ENCODE data around the gene CBX8. TPM values are rescaled to one million over a fixed set of nuclear protein-coding genes. Genes with fewer than 3 reads are reported as not detected.

The CBX8 gene
- total RNA-seq, 1 donor from 2014 or later: 16.3 TPM

DNA sequence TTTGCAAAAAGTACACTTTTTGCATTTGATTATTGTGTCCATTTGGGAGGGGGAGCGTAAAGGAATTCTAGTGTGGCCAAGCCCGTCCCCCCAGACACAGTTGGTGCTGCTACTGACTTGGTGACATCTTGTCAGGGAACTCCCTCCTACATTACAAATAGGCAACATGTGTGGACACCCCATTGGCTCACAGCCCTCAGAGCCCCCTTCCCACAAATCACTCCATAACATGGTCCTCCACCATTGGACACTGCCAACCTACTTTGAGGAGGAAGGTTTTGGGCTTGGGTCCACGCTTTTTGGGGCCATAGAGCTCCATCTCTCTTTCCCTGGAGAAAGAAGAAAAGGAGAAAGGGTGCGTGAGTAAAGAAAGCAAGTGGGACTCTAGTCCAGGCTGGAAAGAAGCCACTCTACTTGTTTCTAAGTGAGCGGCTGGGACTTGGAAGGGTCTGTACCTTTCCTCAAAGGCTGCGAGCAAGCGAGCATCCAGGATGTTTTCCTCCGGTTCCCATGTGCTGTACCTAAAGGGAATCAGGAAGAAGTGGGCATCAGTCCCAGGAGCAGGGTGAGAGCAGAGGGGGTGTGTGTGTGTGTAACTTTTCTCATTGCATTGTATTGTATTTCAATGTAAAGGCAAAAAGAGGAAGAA lies 958 bp downstream of the CBX8 start:
- DNase-seq (ENCODE audit: low spot score in 2 of 2, unreplicated experiment in 2 of 2): no peak
- Mint-ChIP-seq H3K36me3 (no peaks in the 10 kb centered on the region), H3K4me1 (peaks cover 43% of the 10 kb centered on the region), H3K9me3 (no peaks in the 10 kb centered on the region), H3K27ac (peak overlapping the region; percentile 81), H3K27me3 (ENCODE audit: low read depth) (peaks cover 47% of the 10 kb centered on the region), H3K4me3 (peak overlapping the region; percentile 84)
- TF ChIP-seq, protein P1, sequence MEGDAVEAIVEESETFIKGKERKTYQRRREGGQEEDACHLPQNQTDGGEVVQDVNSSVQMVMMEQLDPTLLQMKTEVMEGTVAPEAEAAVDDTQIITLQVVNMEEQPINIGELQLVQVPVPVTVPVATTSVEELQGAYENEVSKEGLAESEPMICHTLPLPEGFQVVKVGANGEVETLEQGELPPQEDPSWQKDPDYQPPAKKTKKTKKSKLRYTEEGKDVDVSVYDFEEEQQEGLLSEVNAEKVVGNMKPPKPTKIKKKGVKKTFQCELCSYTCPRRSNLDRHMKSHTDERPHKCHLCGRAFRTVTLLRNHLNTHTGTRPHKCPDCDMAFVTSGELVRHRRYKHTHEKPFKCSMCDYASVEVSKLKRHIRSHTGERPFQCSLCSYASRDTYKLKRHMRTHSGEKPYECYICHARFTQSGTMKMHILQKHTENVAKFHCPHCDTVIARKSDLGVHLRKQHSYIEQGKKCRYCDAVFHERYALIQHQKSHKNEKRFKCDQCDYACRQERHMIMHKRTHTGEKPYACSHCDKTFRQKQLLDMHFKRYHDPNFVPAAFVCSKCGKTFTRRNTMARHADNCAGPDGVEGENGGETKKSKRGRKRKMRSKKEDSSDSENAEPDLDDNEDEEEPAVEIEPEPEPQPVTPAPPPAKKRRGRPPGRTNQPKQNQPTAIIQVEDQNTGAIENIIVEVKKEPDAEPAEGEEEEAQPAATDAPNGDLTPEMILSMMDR (IDR thresholded peaks at IDR 0.05; ENCODE audit: unreplicated experiment): no peak

DNA sequence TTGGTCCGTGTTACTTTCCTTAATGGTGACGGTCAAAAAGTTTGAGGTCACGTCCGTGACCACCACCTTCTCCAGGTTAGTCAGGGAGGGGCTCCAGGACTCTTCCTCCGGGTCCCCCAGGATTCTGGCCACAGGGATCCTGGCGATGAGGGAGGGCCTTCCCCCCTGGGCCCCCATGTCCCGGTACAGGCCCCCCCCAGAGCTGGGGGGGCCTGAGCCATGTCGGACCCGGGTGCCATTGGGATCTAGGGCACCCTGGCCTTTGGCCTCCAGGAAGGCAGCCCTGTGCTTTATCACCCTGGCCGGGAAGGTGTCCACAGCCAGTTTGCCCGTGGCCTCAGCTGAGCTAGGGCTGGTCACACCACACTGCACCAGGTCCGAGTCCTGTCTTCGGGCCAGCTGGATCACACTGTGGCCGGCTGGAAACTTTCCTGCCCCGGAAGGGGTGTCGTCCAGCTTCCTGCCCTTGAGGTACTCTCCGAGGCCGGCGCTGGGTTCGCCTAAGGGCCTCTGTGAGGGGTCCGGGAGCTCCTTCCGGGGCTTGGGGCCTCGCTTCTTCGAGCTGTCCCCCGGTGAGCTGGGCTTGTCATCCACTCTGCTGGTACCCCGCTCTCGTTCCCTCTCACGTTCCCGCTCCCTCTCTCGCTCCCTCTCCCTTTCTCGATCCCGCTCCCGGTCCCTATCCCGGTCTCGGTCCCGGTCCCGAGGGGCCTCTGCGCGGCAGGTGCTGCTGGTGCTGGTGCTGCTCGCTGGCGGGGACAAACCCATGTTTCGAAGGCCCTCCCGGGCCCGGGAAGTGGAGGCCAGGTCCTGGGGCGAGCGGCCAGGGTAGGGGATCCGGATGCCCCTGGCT lies 2.0 kb downstream of the CBX8 start:
- Mint-ChIP-seq H3K27ac (no peak overlapping the region), H3K36me3 (no peaks in the 10 kb centered on the region), H3K27me3 (ENCODE audit: low read depth) (peaks cover 47% of the 10 kb centered on the region), H3K9me3 (no peaks in the 10 kb centered on the region), H3K4me3 (no peak overlapping the region), H3K4me1 (peaks cover 39% of the 10 kb centered on the region)
- DNase-seq (ENCODE audit: low spot score in 2 of 2, unreplicated experiment in 2 of 2): no peak
- TF ChIP-seq, protein P1 (IDR thresholded peaks at IDR 0.05; ENCODE audit: unreplicated experiment): no peak

DNA sequence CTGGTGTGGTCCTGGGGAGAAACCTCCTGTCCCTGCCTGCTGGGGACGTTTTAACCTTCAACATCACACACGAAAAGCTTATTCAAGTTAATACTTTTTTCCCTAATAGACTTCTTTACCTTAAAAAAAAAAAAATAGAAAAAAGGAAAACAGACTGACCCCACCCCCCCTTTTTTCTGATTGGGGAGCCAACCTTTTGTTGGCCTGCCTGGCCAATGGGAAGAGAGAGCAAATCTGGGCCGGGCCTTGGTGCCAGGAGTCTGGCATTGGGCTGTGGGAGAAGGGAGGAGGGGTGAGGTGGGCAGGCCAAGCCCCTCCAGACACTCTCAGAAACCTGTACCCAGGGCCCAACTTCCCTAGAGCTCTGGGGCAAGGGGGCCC lies 3.0 kb downstream of the CBX8 start:
- peak in 1 of 2 experiments; percentile 46 for DNase-seq (ENCODE audit: low spot score in 2 of 2, unreplicated experiment in 2 of 2)
- no peaks in the 10 kb centered on the region for H3K9me3 Mint-ChIP-seq
- H3K4me3 Mint-ChIP-seq: peak overlapping the region; percentile 63
- peaks cover 44% of the 10 kb centered on the region for H3K27me3 Mint-ChIP-seq (ENCODE audit: low read depth)
- H3K27ac Mint-ChIP-seq: peak overlapping the region; percentile 91
- H3K36me3 Mint-ChIP-seq: no peaks in the 10 kb centered on the region
- TF ChIP-seq, protein P1 (IDR thresholded peaks at IDR 0.05; ENCODE audit: unreplicated experiment): no peak
- peaks cover 38% of the 10 kb centered on the region for H3K4me1 Mint-ChIP-seq

DNA sequence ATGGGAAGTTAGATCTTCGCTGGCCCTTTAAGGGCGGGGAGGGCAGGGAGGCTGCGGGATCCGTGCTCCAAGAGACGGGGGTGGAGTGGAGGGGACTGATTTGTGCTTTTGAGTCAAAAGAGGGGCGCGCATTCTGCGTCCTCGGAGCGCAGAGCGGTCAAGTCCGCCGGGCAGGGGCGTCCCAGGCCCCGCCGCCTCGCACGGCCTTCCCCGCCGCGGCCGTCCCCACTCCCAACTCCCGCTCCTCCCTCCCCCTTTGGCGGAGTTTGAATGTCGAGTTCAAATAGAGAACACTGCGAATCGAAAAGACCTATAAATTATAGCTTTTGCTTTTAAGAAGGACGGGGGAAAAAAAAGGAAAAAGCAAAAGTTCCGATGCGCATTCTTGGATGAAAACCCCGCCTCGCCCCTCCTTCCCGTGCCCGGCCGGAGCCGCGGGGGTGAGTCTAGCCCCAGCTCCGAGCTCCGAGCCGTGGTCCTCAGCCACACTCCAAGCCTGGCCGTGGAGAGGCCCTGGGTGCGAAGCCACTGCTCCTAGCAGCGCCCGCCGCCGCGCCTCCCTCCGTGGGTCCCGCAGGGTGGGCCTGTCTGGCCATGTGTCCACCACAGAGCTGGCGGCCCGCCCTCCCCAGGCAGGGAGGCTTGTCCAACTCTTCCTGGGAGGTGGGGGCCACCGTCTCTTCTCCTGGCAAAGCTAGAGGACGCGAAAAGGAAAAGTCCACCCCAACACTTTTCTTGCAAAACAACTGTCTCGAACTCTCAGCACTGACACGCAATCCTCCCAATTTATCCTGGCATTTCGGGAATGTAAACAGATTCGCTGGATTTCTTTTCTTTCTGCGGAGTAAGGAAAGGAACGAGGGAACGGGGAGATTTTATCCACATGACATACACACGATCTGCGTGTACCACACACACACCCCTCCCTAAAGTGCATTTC lies 3.6 kb downstream of the CBX8 start:
- peak in 1 of 2 experiments; percentile 66 for DNase-seq (ENCODE audit: low spot score in 2 of 2, unreplicated experiment in 2 of 2)
- peak overlapping the region; percentile 63 for H3K4me3 Mint-ChIP-seq
- peak overlapping the region; percentile 91 for H3K27ac Mint-ChIP-seq
- peaks cover 44% of the 10 kb centered on the region for H3K27me3 Mint-ChIP-seq (ENCODE audit: low read depth)
- TF ChIP-seq, protein P1 (IDR thresholded peaks at IDR 0.05; ENCODE audit: unreplicated experiment): no peak
- H3K36me3 Mint-ChIP-seq: no peaks in the 10 kb centered on the region
- H3K9me3 Mint-ChIP-seq: no peaks in the 10 kb centered on the region
- peaks cover 37% of the 10 kb centered on the region for H3K4me1 Mint-ChIP-seq

DNA sequence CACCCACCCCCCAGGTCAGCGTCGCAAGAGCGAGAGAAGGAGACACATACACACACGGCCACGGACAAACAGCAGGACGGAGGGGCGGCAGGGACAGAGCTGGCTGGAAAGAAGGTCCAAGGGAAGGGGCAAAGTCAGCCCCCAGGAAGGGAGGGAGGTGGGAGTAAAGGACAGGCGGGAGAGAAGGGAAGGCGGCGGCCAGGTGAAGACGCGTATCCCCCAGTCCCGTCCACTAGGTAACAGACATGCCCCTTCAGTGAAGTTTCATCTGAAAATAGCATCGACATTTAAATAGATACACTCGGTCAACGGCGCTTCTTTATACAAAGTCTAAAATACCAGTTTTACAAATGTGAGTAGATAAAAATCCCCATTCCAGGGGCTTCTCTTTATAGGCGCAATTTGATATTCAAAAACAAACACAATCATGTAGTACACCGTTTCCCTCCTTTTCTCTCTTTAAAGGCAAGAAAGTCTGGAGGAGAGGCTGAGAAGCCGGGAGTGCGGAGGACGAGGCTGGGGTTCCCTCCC lies 4.5 kb downstream of the CBX8 start:
- Mint-ChIP-seq H3K27me3 (ENCODE audit: low read depth) (peaks cover 50% of the 10 kb centered on the region), H3K9me3 (no peaks in the 10 kb centered on the region), H3K4me3 (peak overlapping the region; percentile 63), H3K4me1 (peaks cover 39% of the 10 kb centered on the region), H3K36me3 (no peaks in the 10 kb centered on the region), H3K27ac (no peak overlapping the region)
- TF ChIP-seq, protein P1 (IDR thresholded peaks at IDR 0.05; ENCODE audit: unreplicated experiment): no peak
- DNase-seq (ENCODE audit: low spot score in 2 of 2, unreplicated experiment in 2 of 2): no peak

All from mesothelial cell of epicardium (in vitro differentiated cells).